Measurements from ENCODE around the gene NSUN6. TPM values are rescaled to one million over a fixed set of nuclear protein-coding genes. Genes with fewer than 3 reads are reported as not detected.
"Not testable (repeated sequence)": the region's sequence is repeated elsewhere in the genome, so short reads cannot be mapped to it uniquely, and the experiment has no call there.

Gene NSUN6
- total RNA-seq, 1 donor from 2014 or later, result 12.8 TPM

- intact Hi-C loops (cut with micrococcal nuclease), result loop anchor here (2.0 to 10.0 kb wide), 5 partner anchors 20 to 1626 kb away; partner anchors contain the start of genes STAM and TRDMT1
- Mint-ChIP-seq H3K27me3 (ENCODE audit: insufficient read depth) (no peaks in the 10 kb centered on the region), H3K36me3 (ENCODE audit: low read depth) (peaks cover 12% of the 10 kb centered on the region), H3K4me1 (ENCODE audit: low read depth) (peaks cover 48% of the 10 kb centered on the region), H3K27ac (peak overlapping the region; percentile 96), H3K9me3 (no peaks in the 10 kb centered on the region), H3K4me3 (peak overlapping the region; percentile 96)
- no peak for DNase-seq (ENCODE audit: low spot score)
Measured at GRCh38 chr10:18650404-18650997, 886 bp downstream of the NSUN6 start.

- H3K27ac Mint-ChIP-seq, result peak overlapping the region; percentile 70
- intact Hi-C loops (cut with micrococcal nuclease), result loop anchor here (2.0 kb wide), 1 partner anchor 13 kb away; no protein-coding TSS in a partner anchor
- DNase-seq (ENCODE audit: low spot score), result no peak
- H3K9me3 Mint-ChIP-seq, result no peaks in the 10 kb centered on the region
- no peaks in the 10 kb centered on the region for H3K27me3 Mint-ChIP-seq (ENCODE audit: insufficient read depth)
- H3K4me1 Mint-ChIP-seq (ENCODE audit: low read depth), result peaks cover 48% of the 10 kb centered on the region
- peak overlapping the region; percentile 96 for H3K4me3 Mint-ChIP-seq
- peaks cover 12% of the 10 kb centered on the region for H3K36me3 Mint-ChIP-seq (ENCODE audit: low read depth)
Measured at GRCh38 chr10:18649364-18649959, 1.9 kb downstream of the NSUN6 start.

GRCh38 chr10:18647945-18648344, 3.4 kb downstream of the NSUN6 start:
- no peaks in the 10 kb centered on the region for H3K27me3 Mint-ChIP-seq (ENCODE audit: insufficient read depth)
- no peak for DNase-seq (ENCODE audit: low spot score)
- peaks cover 61% of the 10 kb centered on the region for H3K4me1 Mint-ChIP-seq (ENCODE audit: low read depth)
- peaks cover 15% of the 10 kb centered on the region for H3K36me3 Mint-ChIP-seq (ENCODE audit: low read depth)
- peak overlapping the region; percentile 45 for H3K4me3 Mint-ChIP-seq
- no peaks in the 10 kb centered on the region for H3K9me3 Mint-ChIP-seq
- intact Hi-C loops (cut with micrococcal nuclease), result loop anchor here (2.0 kb wide), 1 partner anchor 15 kb away; no protein-coding TSS in a partner anchor
- H3K27ac Mint-ChIP-seq, result peak overlapping the region; percentile 18

- Mint-ChIP-seq H3K4me1 (ENCODE audit: low read depth) (peaks cover 57% of the 10 kb centered on the region), H3K9me3 (no peaks in the 10 kb centered on the region), H3K36me3 (ENCODE audit: low read depth) (peaks cover 15% of the 10 kb centered on the region), H3K4me3 (no peak overlapping the region), H3K27me3 (ENCODE audit: insufficient read depth) (no peaks in the 10 kb centered on the region), H3K27ac (no peak overlapping the region)
- no peak for DNase-seq (ENCODE audit: low spot score)
- intact Hi-C loops (cut with micrococcal nuclease), result no loop called here
Measured at GRCh38 chr10:18647151-18647550, 4.2 kb downstream of the NSUN6 start.

GRCh38 chr10:18639719-18640118, 11.7 kb downstream of the NSUN6 start:
- H3K27ac Mint-ChIP-seq; intact Hi-C loops (cut with micrococcal nuclease); H3K9me3 Mint-ChIP-seq; H3K4me3 Mint-ChIP-seq; DNase-seq (ENCODE audit: low spot score); H3K27me3 Mint-ChIP-seq (ENCODE audit: insufficient read depth): not testable (repeated sequence)
- Mint-ChIP-seq H3K4me1 (ENCODE audit: low read depth) (peaks cover 14% of the 10 kb centered on the region), H3K36me3 (ENCODE audit: low read depth) (peaks cover 12% of the 10 kb centered on the region)

- H3K27me3 Mint-ChIP-seq (ENCODE audit: insufficient read depth); H3K4me3 Mint-ChIP-seq; H3K9me3 Mint-ChIP-seq; intact Hi-C loops (cut with micrococcal nuclease); DNase-seq (ENCODE audit: low spot score); H3K4me1 Mint-ChIP-seq (ENCODE audit: low read depth); H3K27ac Mint-ChIP-seq: not testable (repeated sequence)
- peaks cover 13% of the 10 kb centered on the region for H3K36me3 Mint-ChIP-seq (ENCODE audit: low read depth)
Measured at GRCh38 chr10:18637400-18637799, 14.0 kb downstream of the NSUN6 start.

- no peaks in the 10 kb centered on the region for H3K4me1 Mint-ChIP-seq (ENCODE audit: low read depth)
- intact Hi-C loops (cut with micrococcal nuclease), result no loop called here
- no peak overlapping the region for H3K27ac Mint-ChIP-seq
- no peak for DNase-seq (ENCODE audit: low spot score)
- no peak overlapping the region for H3K4me3 Mint-ChIP-seq
- H3K36me3 Mint-ChIP-seq (ENCODE audit: low read depth), result peaks cover 13% of the 10 kb centered on the region
- no peaks in the 10 kb centered on the region for H3K27me3 Mint-ChIP-seq (ENCODE audit: insufficient read depth)
- H3K9me3 Mint-ChIP-seq, result peaks cover 3% of the 10 kb centered on the region
Measured at GRCh38 chr10:18635995-18636394, 15.4 kb downstream of the NSUN6 start.

GRCh38 chr10:18632500-18632899, 18.9 kb downstream of the NSUN6 start:
- intact Hi-C loops (cut with micrococcal nuclease); DNase-seq (ENCODE audit: low spot score); H3K4me3 Mint-ChIP-seq; H3K9me3 Mint-ChIP-seq; H3K27me3 Mint-ChIP-seq (ENCODE audit: insufficient read depth); H3K4me1 Mint-ChIP-seq (ENCODE audit: low read depth); H3K27ac Mint-ChIP-seq: not testable (repeated sequence)
- peaks cover 13% of the 10 kb centered on the region for H3K36me3 Mint-ChIP-seq (ENCODE audit: low read depth)

- intact Hi-C loops (cut with micrococcal nuclease), result loop anchor here (2.0 kb wide), 1 partner anchor 23 kb away; the partner anchor contains the start of gene NSUN6
- H3K4me1 Mint-ChIP-seq (ENCODE audit: low read depth), result peaks cover 10% of the 10 kb centered on the region
Measured at GRCh38 chr10:18627452-18628018, 23.9 kb downstream of the NSUN6 start.

GRCh38 chr10:18625886-18626285, 25.5 kb downstream of the NSUN6 start:
- no peak overlapping the region for H3K27ac Mint-ChIP-seq
- no peak for DNase-seq (ENCODE audit: low spot score)
- H3K36me3 Mint-ChIP-seq (ENCODE audit: low read depth), result peaks cover 18% of the 10 kb centered on the region
- H3K9me3 Mint-ChIP-seq, result no peaks in the 10 kb centered on the region
- intact Hi-C loops (cut with micrococcal nuclease), result loop anchor here (2.0 kb wide), 1 partner anchor 25 kb away; the partner anchor contains the start of gene NSUN6
- H3K4me1 Mint-ChIP-seq (ENCODE audit: low read depth), result peaks cover 10% of the 10 kb centered on the region
- H3K4me3 Mint-ChIP-seq, result peak overlapping the region; percentile 32
- no peaks in the 10 kb centered on the region for H3K27me3 Mint-ChIP-seq (ENCODE audit: insufficient read depth)

More at GRCh38 chr10:18627452-18628018, 23.9 kb downstream of the NSUN6 start:
- not testable (repeated sequence) for H3K9me3 Mint-ChIP-seq; H3K27me3 Mint-ChIP-seq (ENCODE audit: insufficient read depth)
- Mint-ChIP-seq H3K4me3 (peak overlapping the region; percentile 82), H3K36me3 (ENCODE audit: low read depth) (peaks cover 11% of the 10 kb centered on the region), H3K27ac (peak overlapping the region; percentile 58)
- DNase-seq (ENCODE audit: low spot score), result peak; percentile 63

GRCh38 chr10:18623671-18624070, 27.7 kb downstream of the NSUN6 start:
- H3K27me3 Mint-ChIP-seq (ENCODE audit: insufficient read depth); H3K27ac Mint-ChIP-seq; DNase-seq (ENCODE audit: low spot score); H3K9me3 Mint-ChIP-seq; H3K4me3 Mint-ChIP-seq; intact Hi-C loops (cut with micrococcal nuclease): not testable (repeated sequence)
- H3K4me1 Mint-ChIP-seq (ENCODE audit: low read depth), result peaks cover 10% of the 10 kb centered on the region
- peaks cover 21% of the 10 kb centered on the region for H3K36me3 Mint-ChIP-seq (ENCODE audit: low read depth)

- no peaks in the 10 kb centered on the region for H3K9me3 Mint-ChIP-seq
- no peak for DNase-seq (ENCODE audit: low spot score)
- H3K36me3 Mint-ChIP-seq (ENCODE audit: low read depth), result peaks cover 30% of the 10 kb centered on the region
- no peaks in the 10 kb centered on the region for H3K27me3 Mint-ChIP-seq (ENCODE audit: insufficient read depth)
- intact Hi-C loops (cut with micrococcal nuclease), result no loop called here
- H3K4me3 Mint-ChIP-seq, result no peak overlapping the region
- H3K4me1 Mint-ChIP-seq (ENCODE audit: low read depth), result peaks cover 10% of the 10 kb centered on the region
- H3K27ac Mint-ChIP-seq, result no peak overlapping the region
Measured at GRCh38 chr10:18620856-18621255, 30.5 kb downstream of the NSUN6 start.

- intact Hi-C loops (cut with micrococcal nuclease), result no loop called here
- no peak for DNase-seq (ENCODE audit: low spot score)
Measured at GRCh38 chr10:18619016-18619415, 32.4 kb downstream of the NSUN6 start.

More at GRCh38 chr10:18619016-18619415, 32.4 kb downstream of the NSUN6 start:
- no peak overlapping the region for H3K27ac Mint-ChIP-seq
- peaks cover 33% of the 10 kb centered on the region for H3K36me3 Mint-ChIP-seq (ENCODE audit: low read depth)
- no peaks in the 10 kb centered on the region for H3K27me3 Mint-ChIP-seq (ENCODE audit: insufficient read depth)
- no peak overlapping the region for H3K4me3 Mint-ChIP-seq
- peaks cover 10% of the 10 kb centered on the region for H3K4me1 Mint-ChIP-seq (ENCODE audit: low read depth)
- H3K9me3 Mint-ChIP-seq, result no peaks in the 10 kb centered on the region

All from activated T-helper 1 cell treated with anti-CD3 and anti-CD28 coated beads, Interleukin-12 subunit alpha, Interleukin-12 subunit beta, Interleukin-2, Interleukin-4 antibody, amounts not matched to agents 30 ng/mL and 10 ng/mL and 1 ng/mL, durations not matched to agents 14 hours and 24 hours and 36 hours (primary cell).